NCI-H2196 treated with DMSO at 0.1 percent for 48 hours (cell line): ENCODE data around the gene ACOXL.

Experiments
- DNase-seq: peaks from one replicate; lab custom pipeline; 2025; ENCODE audit not compliant: unreplicated experiment; lab: John Stamatoyannopoulos, UW

ACOXL gene

DNA sequence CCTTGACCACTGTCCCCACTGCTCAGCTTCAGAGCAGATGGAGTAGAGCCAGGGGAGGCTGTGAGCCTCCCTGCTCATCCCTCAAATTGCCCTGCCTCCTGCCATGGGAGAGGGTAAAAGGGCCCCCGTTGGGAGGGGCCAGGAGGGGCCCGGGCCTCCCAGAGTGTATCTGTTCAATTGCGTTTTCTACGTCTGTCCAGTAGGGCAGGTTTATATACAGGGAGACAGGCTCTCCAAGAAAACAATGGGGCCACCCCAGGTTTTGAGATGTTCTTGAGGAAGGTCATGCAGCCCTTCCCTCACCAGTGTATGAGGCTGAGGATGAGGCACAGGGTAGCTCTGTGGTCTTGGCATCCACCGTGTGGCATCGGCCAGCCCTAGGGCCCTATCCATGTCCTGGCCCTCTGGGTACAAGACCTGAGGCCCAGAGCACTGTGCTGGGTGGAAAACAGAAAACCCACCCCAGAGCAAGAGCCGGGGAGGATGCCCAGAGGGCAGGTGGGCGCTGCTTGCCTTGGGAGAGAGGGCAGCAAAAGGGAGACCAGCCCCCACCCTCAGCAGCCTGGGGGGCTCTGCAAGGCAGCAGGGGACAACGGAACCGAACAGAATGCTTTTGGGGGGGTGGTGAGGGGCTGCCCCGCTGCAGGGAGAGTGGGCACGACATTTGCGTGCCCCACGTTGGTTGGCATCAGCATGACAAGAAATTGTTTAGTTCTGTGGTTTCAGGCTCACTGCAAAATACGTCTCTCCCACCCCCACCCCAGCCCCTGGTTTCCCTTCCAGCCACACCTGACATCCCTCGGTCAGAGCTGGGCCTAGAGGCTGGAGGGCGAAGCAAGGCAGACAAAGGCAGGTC is 141.5 kb downstream of the ACOXL start:
- DNase-seq = no peak

DNA sequence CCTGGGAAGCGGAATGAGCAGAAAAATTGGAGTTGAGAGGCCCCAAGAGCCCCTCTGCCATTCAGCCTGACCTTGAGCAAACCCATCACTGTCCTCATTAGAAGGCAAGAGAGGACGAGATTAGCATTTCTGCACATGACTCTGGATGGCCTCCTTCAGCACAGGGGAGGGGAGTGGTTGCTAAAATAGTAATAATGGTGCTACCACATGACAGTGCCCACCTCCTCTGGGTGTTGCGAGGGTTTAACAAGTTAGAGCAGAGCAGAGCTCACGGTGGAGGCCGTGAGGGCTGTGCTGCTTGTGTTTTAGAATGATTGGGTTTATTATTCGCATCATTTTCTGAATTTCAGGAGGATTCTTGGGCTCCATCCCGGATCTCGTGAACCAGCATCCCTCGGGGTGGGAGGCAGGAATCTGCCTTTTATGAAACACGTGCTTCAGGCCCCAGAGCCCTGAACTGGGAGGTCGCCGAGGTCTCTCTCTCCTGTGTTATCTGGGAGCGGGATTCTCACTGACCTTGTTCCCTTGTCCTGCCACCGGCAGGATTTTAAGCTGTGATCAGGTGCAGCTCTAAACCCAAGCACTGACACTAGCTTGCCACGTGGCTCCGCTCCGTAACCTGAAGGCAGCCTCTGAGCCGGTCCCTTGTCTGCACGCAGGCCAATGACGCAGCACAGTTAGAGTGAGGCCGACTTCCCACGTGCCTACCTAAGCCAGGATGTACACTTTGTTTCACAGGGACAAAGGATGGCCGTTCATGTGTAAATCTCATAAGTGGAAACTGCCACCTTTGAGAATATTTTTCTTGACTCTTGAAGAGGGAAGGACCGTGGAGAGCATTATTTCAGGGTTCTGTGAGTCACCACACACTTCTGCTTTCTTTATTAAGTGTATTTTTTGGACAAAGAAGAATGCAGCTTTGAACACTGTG is 142.3 kb downstream of the ACOXL start:
- DNase-seq = no peak

DNA sequence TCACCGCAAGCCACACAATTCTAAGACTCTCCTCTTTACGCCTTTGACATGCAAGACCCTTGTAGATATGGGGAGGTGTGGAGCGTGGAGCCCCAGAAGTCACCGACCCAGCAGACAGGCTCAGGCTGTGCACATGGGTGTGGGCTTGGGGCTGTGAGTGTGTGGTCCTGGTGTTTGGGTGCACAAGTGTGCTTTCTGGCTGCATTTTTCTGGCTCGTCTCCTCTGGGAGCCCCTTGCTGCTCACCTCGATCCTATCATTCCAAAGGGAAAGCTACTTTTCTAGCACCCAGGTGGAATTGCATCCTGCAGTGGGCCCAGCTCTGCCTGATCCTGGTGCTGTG is 143.0 kb downstream of the ACOXL start:
- DNase-seq = no peak

DNA sequence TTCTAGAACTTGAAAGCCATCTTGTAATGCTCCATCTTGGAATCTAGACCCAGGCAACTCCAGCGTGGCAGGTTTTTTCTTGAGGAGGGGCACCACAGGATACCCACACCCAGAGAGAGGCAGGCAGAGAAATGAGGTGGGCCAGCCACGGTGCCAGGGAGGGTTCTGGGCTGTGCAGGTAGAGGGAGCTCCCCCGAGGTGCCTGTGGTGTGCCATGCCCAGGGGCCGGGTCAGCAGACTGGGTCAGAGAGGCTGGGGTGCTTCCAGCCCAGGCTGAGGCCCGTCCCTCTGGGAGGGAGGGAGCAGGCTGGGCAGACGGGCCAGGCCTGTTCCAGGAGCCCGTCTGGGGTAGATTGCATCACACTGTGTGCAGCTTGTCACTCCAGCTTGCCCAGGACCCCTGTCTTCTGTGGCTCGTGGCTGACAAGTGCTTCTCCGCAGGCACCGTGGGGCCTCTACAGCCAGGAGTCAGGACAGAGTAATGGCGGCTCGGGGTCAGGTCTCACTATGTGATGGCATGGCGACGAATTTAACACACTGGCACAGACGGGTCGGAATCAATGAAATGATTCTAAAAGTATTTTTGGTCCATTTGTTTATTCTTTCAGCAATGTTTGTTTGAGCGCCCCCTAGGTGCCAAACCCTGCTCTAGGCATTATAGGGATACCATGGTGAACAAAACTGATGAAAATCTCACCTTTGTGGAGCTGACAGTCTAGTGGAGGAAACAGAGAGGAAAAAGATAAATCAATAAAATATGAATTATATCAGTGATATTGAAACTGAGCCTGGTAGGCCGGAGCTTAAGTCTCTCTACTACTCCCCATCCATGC is 144.0 kb downstream of the ACOXL start:
- DNase-seq = no peak

DNA sequence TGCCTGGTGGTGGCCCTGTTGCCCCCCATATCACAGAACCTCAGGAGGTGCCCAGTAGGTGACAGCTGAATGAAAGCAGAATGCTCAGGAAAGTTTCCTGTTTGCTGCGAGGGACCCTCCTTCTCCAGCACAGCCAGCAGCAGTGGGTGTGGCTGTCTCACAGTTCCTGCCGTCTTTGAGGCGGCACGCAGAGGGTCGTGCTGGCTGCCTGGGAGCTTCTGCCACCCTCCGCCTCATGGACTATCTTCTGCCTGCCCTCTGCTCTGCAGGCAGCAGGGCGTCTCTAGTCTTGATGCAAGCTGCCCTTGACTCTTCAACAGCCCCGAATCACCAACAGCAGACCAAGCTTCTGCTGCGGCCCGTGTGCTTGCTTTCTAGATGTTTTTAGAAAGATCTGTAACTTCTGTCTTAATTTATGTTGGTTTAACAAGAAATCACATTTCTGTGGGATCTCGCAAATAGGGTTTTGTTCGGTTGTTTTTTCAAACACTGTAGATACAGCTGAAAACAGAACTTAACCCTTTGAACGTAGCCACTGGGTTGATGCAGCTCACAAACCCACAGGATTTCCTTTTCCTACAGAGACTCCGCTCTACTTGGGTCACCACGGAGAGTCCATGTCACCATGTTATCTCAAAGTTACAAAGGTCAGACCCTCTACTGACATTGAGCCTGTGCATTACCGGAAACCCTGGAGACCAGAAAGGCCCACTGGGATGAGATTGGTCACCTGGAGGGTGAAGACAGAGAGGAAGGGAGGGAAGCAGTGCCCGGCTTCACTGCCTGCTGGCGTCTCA is 144.9 kb downstream of the ACOXL start:
- DNase-seq = no peak

DNA sequence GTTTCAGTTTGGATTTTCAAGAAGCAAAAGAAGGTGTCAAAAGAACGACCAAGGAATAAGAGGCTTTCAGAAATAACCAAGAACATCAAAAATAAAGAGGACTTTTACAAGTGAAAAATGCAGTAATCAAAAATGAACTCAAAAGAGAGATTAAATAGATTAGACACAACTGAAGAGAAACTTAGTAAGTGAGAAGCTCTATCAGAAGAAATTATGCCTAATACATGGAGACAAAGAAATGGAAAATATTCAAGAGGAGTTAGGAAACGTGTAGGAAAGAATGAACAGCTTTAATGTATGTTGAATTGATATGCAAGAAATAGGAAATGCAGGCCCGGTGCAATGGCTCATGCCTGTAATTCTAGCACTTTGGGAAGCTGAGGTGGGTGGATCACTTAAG is 145.8 kb downstream of the ACOXL start:
- DNase-seq = no peak

DNA sequence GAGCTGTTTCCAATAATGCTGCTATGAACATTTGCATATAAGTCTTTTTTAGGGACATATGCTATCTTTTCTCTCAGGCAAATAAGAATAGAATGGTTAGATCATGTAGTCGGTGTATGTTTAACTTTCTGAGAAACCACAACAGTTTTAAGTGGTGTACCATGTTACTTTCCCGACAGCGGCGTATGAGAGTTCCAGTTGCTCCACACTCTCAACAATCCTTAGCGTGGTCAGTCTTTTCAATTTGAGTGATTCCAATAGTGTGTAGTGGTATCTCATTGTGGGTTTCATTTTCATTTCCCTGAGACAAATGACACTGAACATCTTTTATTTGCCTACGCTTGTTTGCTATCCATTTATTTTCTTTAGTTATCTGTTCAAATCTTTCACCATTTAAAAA is 149.5 kb downstream of the ACOXL start:
- no peak for DNase-seq

DNA sequence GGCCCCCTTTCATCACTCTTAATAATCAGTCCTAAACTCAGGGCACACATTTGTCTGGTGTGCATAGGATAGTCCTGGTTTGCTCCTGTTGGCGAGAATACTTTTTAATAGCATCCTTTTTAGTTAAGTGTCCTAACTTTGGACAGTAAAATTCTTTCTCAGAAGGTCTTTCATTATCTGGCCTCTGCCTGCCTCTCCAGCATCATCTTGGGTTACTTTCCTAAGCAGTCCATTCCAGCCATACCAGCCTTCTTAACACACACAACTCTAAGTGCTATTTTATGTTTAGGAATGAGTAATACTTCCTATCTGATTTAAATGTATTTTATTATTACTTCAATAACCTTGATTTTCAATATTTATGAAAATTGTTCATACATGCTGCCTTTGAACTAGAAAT is 151.0 kb downstream of the ACOXL start:
- no peak for DNase-seq

DNA sequence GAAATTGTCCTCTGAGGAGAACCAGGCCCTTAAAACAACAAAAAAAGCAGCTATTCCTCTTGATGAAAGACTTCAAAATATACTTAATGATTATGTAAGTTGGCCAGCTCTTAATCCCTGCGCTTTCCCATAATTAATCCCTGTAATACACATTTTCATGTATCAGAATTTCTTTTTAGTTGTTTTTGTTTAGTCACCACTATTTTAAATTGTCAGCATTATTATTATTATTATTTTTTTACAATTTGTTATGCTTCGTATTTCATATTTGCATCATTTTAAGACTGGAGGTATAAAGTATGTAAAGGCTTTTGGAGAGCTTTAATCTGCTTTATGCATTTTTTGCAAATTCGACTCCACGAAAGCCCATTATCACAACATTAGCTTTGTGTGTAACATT is 152.9 kb downstream of the ACOXL start:
- no peak for DNase-seq

DNA sequence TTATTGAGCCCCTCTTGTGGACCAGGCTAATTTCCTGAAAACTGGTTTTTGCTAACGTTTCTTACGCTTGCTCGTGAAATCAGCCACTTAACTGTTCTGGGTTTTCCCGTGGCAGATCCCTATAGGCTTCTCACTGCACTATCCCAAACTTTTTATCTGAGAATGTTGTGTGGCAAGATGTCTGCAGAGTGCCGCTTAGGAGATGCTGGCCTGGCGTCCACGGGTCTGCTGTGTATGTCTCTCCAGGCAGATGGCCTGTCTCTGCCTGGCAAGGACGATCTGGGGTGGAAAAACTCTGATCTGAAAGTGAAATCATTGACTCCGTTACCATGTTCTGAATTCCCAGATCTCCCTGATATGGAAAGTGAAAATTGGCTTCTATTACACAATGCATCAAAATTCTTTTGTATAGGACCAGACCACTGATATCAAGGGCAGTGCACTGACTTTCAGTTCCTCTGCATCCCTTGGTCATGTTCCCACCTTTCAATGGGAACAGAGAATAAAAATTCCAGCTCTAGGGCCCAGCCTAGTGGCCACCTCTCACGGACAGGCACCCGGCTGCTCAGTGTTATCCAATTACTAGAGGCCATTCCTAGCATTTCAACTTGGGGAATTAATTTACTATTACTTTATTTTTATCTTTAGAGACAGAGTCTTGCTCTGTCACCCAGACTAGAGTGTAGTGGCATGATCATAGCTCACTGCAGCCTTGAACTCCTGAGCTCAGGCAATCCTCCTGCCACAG is 154.6 kb downstream of the ACOXL start:
- no peak for DNase-seq

DNA sequence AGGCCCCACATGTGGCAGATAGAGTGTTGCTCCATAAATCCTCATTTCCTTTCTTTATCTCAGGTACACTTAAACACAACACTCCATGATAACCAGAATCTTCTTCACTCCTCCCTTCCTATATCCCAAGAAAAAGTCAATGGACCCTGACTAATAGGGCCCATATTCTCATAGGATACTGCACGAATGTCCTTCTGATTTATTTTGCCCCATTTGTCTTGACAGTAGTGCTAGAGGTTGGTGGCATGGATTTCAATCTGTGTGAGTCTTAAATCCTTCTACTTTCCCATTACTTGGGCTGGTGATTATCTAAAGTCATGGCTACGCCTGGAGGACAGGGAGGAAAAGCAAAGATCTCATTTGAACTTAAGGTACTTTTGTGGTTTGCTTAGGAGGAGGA is 156.0 kb downstream of the ACOXL start:
- DNase-seq = no peak

DNA sequence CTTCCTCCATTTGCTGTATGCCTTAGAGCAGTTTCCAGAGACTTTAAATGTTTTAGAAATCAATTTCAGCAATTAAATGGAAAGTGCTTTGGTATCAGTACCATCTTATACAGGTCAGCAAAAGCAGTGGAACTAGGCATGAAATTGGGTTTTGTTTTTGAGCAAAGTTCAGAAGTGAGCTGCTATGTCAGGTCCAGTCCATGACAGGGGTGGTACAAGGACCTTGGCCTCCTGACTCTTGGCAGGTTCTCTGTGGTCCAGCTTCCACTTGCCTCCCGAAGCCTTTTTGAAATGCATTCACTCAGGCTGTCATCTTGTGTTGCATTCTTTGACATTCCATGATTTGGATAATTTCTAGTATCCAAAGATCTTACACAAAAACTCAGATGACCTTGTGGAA is 159.3 kb downstream of the ACOXL start:
- DNase-seq = no peak

DNA sequence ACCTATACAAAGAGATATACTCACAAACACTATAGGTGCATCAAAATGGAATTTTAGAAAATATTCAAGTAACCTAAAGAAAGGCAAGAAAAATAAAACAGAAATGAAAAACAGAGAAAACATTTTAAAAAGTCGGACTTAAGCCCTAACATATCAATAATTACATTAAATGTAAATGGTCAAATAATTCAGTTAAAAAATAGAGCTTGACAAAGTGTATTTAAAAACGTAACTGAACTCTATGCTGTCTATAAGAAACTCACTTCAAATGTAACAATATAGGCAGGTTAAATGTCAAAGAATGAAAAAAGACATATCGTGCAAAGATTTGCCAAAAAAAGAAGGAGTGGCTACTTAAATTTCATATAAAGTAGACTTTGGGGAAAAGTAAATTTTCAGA is 163.9 kb downstream of the ACOXL start:
- DNase-seq = no peak

DNA sequence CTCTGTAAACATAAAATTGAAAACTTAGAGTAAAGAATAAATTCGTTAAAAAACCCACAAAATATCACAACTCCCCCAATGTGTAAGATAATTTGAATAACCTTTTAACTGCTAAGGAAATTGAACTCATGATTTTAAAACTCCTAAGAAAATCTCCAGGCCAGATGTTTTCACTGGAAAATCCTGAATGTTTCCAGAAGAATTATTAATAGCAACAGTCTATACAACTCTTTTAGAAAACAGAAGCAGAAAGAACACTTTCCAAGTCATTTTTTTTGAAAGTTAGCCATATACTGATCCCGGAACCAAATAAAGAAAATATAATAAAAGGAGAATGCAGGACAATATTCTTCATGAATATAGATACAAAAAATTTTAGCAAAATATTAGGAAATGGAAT is 165.6 kb downstream of the ACOXL start:
- DNase-seq = no peak

DNA sequence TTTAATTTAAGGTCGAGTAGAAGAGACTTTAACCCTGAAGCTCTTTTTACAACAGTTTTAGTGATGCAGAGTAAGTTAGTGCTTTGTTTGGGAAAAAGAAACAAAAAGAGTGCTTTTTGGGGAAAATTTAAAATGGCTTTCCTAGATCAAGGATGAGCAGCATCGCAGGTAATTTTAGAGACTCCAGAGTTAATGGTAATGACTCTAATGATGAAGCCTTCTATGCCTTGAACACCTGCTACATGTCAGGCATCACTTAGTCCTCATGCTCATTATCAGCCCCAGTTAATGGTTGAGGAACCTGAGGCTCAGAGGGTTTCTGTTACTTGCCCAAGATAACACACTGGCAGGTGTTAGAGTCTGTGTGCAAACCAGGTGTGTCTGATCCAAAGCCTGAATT is 167.8 kb downstream of the ACOXL start:
- DNase-seq = no peak

DNA sequence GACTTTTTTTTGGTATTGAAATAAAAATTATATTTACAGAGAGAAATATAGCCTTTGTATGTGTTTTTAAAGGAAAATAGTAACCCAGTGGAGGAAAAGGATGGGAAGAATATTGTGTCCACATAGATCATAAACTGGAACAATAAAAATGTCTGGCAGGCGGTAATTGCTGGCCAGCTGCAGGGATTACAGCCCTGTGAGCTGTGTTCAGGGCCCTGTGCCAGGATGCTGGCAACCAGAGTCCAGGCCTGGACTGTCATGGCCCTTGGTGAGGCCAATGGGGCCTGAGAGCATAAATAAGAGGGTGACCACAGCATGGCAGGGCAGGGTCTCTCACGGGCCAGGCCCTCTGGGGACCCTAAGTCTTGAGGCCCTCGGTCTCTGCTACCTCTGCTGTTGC is 171.2 kb downstream of the ACOXL start:
- peak; percentile 5 for DNase-seq

DNA sequence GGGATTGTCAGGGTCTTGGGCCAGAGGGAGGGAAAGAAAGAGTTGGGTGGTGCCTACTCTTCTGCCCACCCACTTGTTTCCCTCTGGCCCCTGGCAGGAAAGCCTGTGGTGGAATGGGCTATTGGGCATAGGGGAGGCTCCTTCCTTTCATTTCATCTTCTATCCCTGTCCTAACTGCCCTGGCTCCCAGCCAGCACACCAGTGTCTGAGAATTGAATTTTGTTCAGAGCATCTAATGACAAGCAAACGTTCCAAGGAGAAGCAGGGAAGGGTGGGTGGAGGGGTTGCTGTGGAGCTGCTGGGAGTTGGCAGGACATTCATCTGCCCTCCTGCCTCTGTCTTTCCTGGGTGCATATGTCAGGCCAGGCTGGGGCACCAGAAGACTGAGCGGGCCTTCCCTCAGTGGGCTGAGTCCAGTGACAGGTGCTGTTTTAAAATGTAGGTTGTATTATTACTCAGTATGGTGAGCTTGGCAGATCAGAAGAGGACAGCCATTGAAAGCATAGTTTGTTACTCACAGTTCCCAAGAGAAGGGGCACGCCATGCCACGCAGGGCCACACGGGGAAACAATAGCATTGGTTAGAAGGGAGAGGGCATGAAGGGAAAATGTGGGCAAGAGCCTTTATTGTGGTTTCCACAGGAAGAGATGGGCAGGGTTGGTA is 171.9 kb downstream of the ACOXL start:
- no peak for DNase-seq

DNA sequence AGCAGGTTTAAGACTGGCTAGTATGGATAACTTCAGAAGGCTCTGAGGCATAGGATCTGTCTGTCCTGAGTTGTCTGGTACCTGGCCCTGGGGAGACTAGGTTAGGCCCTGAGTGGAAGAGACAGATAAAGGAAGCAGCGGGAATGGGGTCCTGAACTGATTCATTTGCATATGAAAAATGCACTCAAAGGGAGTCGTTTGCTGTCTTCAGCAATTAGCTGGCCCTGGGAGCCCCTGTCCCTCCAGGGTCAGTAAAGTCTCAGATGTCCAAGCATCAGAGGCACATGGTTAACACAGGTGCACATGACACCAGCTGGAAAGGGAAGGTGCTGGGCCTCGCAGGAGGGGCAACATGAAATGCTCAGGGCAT is 172.4 kb downstream of the ACOXL start:
- DNase-seq = no peak

DNA sequence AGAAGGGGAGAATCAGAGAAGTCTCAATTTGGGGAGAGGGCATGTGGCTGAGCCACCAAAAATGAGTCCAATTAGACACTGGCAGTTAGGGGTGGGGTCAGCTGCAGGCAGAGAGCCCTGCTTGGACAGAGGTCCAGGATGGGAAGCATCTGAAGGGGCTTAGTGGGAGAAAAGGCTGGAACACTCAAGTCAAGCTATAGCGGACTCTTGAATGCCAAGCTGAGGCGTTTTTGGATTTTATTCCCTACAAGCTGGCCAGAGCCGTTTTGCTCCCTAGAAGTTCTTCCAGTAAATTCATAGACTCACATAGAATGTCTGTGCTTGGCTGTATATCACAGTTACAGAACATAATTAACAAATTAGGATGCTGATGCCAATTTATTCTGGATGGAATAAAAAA is 172.8 kb downstream of the ACOXL start:
- no peak for DNase-seq
